Upper lobe of left lung (tissue), 6 donors: ENCODE data around the gene ZC3H12C. TPM values are rescaled to one million over a fixed set of nuclear protein-coding genes. Genes with fewer than 3 reads are reported as not detected.

Source experiments
- ATAC-seq, 2 donors: fragments of 200-7000 bp; cut with Tn5 transposase; one replicate each; pipeline ENCODE4 v1.9.1; 2022; ENCODE audit warnings: mild to moderate bottlenecking in 2 of 2, moderate library complexity in 2 of 2; ENCODE audit not compliant: low FRiP score in 2 of 2
- DNase-seq, 2 donors: peaks; one replicate each; pipeline ENCODE4 v3.0.0-alpha.2; 2019 to 2020
- H3K27ac ChIP-seq, 4 donors: fragments of 200-600 bp; sonication (generic); one replicate each; pipeline ENCODE4 v1.5.1; 2016 to 2019
- H3K27me3 ChIP-seq, 4 donors: fragments of 200-600 bp; sonication (generic); one replicate each; pipeline ENCODE4 v1.5.1; 2017 to 2019
- H3K36me3 ChIP-seq, 4 donors: fragments of 200-600 bp; sonication (generic); one replicate each; pipeline ENCODE4 v1.5.1; 2016 to 2019
- H3K4me1 ChIP-seq, 4 donors: fragments of 200-600 bp; sonication (generic); one replicate each; pipeline ENCODE4 v1.5.1; 2018 to 2019
- H3K4me3 ChIP-seq, 4 donors: fragments of 200-600 bp; sonication (generic); one replicate each; pipeline ENCODE4 v1.5.1; 2017 to 2019; ENCODE audit warnings: mild to moderate bottlenecking in 2 of 4, moderate library complexity in 1 of 4
- H3K9me3 ChIP-seq, 4 donors: fragments of 200-600 bp; sonication (generic); one replicate each; pipeline ENCODE4 v1.5.1; 2018 to 2019
- EP300 ChIP-seq, 4 donors: sonication (generic); formaldehyde crosslinking; IDR thresholded peaks; one replicate each; pipeline ENCODE4 v1.5.1; 2017; ENCODE audit warnings: antibody characterized with exemption in 4 of 4, control low read depth in 2 of 4
- POLR2A ChIP-seq, 4 donors: fragments of 450-650 bp; IDR thresholded peaks; one replicate each; pipeline ENCODE4 v1.5.1; 2016 to 2017; ENCODE audit warnings: antibody characterized with exemption in 4 of 4, mild to moderate bottlenecking in 2 of 4
- POLR2AphosphoS5 ChIP-seq, 2 donors: sonication (generic); formaldehyde crosslinking; IDR thresholded peaks; one replicate each; pipeline ENCODE4 v1.5.1; 2017; ENCODE audit warnings: antibody characterized with exemption in 2 of 2
- WGBS, 2 donors: methylation state at CpG; one replicate each; pipeline ENCODE4 v1.1.5; 2017 to 2018; 5-methylcytosine and 5-hydroxymethylcytosine counted together
- total RNA-seq, 6 donors: library from RNA; depleted of rRNA in 4 of 6; stranded (reverse); fragments of >200 nt in 4 of 6; gene quantifications; one replicate each; pipeline versions ENCODE4 v1.1.0 to v1.2.1, GENCODE V29; 2016 to 2021
- TF ChIP-seq, protein P1 (sequence below), 6 experiments: fragments of 450-650 bp in 4 of 6; fragments of 200-600 bp in 2 of 6; sonication (generic) in 2 of 6; IDR thresholded peaks; one replicate each; pipeline ENCODE4 v1.5.1; 2016 to 2019; ENCODE audit warnings: antibody characterized with exemption in 6 of 6
- donor health status: DM: no; HTN: no; CAD: no; lungs with moderate emphysema.
- donor health status: DM: no; HTN: yes; CAD: no; lungs with severe emphysema.

ZC3H12C gene
- total RNA-seq, 6 donors from 2014 or later: 5.5 to 24.5 (median 14.6) TPM

DNA sequence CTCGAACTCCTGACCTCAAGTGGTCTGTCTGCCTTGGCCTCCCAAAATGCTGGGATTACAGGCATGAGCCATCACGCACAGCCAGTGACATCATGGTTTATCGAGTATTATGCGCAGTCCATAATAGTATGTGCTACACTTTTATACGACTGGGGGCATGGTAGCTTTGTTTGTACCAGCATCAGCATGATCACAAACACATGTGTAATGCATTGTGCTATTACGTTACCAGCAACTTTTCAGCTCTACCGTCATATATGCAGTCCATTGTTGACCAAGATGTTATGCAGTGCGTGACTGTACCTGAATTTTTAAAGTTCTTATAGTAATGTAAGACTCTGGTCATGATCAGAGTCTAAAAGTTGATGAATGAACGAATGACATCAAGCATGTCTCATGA lies 67.9 kb downstream of the ZC3H12C start:
- Histone ChIP-seq H3K27me3 (no peaks in the 10 kb centered on the region), H3K27ac (no peak overlapping the region), H3K4me1 (no peaks in the 10 kb centered on the region), H3K36me3 (peaks cover 0 to 68% (median 19%) of the 10 kb centered on the region in 4 donors), H3K4me3 (no peak overlapping the region), H3K9me3 (no peaks in the 10 kb centered on the region)
- no peak for ATAC-seq
- 95% methylated on average over 9 of the region's 9 CpGs for WGBS, 2 donors
- no peak for DNase-seq
- TF ChIP-seq, protein P1, sequence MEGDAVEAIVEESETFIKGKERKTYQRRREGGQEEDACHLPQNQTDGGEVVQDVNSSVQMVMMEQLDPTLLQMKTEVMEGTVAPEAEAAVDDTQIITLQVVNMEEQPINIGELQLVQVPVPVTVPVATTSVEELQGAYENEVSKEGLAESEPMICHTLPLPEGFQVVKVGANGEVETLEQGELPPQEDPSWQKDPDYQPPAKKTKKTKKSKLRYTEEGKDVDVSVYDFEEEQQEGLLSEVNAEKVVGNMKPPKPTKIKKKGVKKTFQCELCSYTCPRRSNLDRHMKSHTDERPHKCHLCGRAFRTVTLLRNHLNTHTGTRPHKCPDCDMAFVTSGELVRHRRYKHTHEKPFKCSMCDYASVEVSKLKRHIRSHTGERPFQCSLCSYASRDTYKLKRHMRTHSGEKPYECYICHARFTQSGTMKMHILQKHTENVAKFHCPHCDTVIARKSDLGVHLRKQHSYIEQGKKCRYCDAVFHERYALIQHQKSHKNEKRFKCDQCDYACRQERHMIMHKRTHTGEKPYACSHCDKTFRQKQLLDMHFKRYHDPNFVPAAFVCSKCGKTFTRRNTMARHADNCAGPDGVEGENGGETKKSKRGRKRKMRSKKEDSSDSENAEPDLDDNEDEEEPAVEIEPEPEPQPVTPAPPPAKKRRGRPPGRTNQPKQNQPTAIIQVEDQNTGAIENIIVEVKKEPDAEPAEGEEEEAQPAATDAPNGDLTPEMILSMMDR (IDR thresholded peaks at IDR 0.05): no peak
- no peak for TF ChIP-seq POLR2A (IDR thresholded peaks at IDR 0.05)
- no peak for TF ChIP-seq EP300 (IDR thresholded peaks at IDR 0.05)
- TF ChIP-seq POLR2AphosphoS5 (IDR thresholded peaks at IDR 0.05): no peak

DNA sequence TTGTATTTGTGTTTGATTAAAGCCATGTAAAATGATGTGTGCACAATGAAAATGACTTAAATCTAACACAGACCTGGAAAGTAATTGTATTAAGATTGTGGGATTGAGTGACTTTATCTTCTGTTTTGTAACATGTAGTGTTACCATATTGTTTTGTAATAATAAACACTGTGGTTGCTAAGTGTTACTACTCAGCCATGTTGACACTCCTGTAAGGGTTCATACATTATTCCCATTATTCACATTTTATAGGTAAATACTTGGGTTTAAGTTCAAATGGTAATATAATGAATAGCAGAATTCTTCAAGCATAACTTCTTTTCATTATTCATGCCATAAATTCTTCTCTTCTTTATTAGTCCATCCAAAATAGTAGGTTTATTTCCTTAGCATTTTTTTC lies 69.0 kb downstream of the ZC3H12C start:
- Histone ChIP-seq H3K4me1 (no peaks in the 10 kb centered on the region), H3K27me3 (no peaks in the 10 kb centered on the region), H3K36me3 (peaks cover 0 to 68% (median 19%) of the 10 kb centered on the region in 4 donors), H3K4me3 (no peak overlapping the region), H3K27ac (no peak overlapping the region), H3K9me3 (no peaks in the 10 kb centered on the region)
- no peak for TF ChIP-seq EP300 (IDR thresholded peaks at IDR 0.05)
- TF ChIP-seq POLR2AphosphoS5 (IDR thresholded peaks at IDR 0.05): no peak
- TF ChIP-seq, protein P1 (IDR thresholded peaks at IDR 0.05): no peak
- no peak for TF ChIP-seq POLR2A (IDR thresholded peaks at IDR 0.05)
- DNase-seq (no peak), ATAC-seq (no peak)

DNA sequence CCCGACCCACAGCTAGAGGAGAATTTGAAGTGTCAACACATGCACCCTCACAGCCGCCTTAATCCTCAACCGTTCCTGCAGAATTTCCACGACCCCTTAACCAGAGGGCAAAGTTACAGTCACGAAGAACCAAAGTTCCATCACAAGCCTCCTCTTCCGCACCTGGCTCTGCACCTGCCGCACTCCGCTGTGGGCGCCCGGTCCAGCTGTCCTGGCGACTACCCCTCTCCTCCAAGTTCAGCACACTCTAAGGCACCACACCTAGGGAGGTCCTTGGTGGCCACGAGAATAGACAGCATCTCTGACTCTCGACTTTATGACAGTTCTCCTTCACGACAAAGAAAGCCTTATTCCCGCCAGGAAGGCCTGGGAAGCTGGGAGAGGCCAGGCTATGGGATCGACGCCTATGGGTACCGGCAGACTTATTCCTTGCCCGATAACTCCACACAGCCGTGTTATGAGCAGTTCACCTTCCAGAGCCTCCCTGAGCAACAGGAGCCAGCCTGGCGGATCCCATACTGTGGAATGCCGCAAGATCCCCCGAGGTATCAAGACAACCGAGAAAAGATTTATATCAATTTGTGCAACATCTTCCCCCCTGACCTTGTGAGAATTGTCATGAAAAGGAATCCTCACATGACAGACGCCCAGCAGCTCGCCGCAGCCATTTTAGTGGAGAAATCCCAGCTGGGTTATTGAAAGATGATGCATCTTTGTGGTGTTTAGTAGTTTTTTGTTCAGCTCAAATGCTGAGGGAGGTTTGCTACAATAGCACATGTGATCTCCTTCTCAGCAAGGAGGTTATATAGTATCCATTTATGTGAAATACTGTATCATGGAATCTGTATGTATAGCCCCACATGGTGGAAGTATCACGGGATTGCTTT lies 72.1 kb downstream of the ZC3H12C start:
- Histone ChIP-seq H3K9me3 (no peaks in the 10 kb centered on the region), H3K4me3 (no peak overlapping the region), H3K4me1 (no peaks in the 10 kb centered on the region), H3K36me3 (peaks cover 0 to 47% (median 14%) of the 10 kb centered on the region in 4 donors), H3K27me3 (no peaks in the 10 kb centered on the region), H3K27ac (no peak overlapping the region)
- ATAC-seq (peak; percentile 31 to 66), DNase-seq (peak in 1 of 2 donors; percentile 59)
- 95 to 96% methylated on average over 27 to 28 of the region's 28 CpGs for WGBS, 2 donors
- TF ChIP-seq EP300 (IDR thresholded peaks at IDR 0.05) (no peak), POLR2AphosphoS5 (IDR thresholded peaks at IDR 0.05) (no peak), POLR2A (IDR thresholded peaks at IDR 0.05) (no peak)
- TF ChIP-seq, protein P1 (IDR thresholded peaks at IDR 0.05): no peak

DNA sequence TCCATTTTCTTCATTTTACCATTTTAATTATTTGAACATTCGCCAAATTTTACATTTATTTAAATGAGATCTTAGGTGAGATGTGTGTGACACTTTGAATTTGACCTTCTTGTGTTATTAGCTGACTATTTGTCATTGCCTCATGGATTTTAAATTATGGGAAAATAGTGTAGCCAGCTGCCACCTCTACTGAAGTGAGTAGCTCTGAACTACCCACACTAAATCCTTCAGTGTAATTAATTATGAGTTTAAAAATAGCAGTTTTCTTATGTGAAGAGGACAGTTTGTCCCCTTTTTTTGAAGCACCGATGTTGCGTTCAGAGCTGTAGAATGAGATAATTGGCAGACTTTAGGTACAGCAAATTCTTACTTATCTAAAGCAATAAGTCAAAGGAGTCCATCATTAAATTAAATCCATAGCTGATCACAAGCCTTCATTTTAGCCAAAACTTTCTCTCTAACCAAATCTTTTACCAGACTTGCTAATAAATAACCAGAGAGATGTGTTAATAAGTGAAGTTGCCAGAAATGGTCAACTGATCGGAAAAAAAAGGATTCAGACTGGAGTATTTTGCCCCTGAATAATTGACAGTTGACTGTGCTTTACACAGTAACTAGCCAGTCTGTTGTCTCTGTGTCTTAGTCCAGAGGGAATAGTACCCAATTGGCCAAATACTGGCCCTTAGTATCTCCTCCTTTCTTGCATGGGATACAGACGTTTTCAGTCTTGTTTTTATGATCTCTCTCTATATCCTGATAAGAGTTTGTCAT lies 75.0 kb downstream of the ZC3H12C start:
- ATAC-seq (no peak), DNase-seq (no peak)
- Histone ChIP-seq H3K9me3 (no peaks in the 10 kb centered on the region), H3K27ac (no peak overlapping the region), H3K4me3 (no peak overlapping the region), H3K4me1 (no peaks in the 10 kb centered on the region), H3K27me3 (no peaks in the 10 kb centered on the region), H3K36me3 (peaks cover 0 to 26% (median 14%) of the 10 kb centered on the region in 4 donors)
- 86% methylated on average over 5 of the region's 5 CpGs for WGBS, 2 donors
- TF ChIP-seq POLR2AphosphoS5 (IDR thresholded peaks at IDR 0.05) (no peak), EP300 (IDR thresholded peaks at IDR 0.05) (no peak), POLR2A (IDR thresholded peaks at IDR 0.05) (no peak)
- TF ChIP-seq, protein P1 (IDR thresholded peaks at IDR 0.05): no peak
